ENCODE results near the gene P2RX4. TPM values are rescaled to one million over a fixed set of nuclear protein-coding genes. Genes with fewer than 3 reads are reported as not detected.

Gene P2RX4
- total and polyA plus RNA-seq, 4 donors, result 16.5 to 32.1 (median 21.8) TPM

DNA sequence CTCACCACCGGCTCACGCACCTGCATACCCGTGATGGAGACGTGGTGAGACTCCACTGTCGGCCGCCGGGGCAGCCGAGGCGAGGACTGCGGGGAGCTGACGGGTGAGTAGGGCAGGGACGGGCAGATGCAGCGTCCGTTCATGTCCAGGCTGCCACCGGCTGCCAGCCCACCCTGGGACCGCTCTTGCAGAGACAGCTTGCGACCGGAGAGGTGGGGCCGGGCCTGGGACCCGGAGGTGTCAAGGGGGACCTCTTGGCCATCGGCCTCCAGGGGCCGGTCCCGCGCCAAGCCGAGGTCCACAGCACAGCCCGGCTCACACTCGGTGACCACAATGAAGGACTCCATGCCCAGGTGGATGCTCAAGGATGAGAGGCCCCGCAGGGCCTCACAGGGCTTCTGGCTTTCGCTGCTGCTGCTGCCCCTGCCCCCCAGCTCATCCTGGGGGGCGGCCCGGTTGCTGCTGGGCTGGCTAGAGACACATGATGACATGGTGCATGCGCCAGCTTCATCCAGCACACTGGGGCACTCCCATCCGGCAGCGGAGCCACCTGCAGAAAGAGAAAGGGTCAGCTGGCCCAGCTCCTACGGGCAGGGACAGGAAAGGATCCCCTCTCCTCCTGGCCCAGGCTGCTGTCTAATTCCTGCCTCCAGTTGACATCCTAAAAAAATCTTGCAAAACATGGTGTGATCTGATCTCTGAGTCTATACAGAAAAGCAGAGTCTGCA lies 64.3 kb downstream of the P2RX4 start:
- H3K9ac ChIP-seq (ENCODE audit: low read depth in 1 of 2, low read length in 2 of 2), result no peak overlapping the region
- no peak overlapping the region for H3K4me3 ChIP-seq (ENCODE audit: low read depth in 1 of 3, low read length in 3 of 3)
- H3K36me3 ChIP-seq (ENCODE audit: control insufficient read depth in 4 of 4, insufficient read depth in 3 of 4, low read depth in 1 of 4, low read length in 3 of 4), result peaks cover 13 to 28% (median 16%) of the 10 kb centered on the region in 4 donors
- H3K9me3 ChIP-seq (ENCODE audit: control insufficient read depth in 4 of 4, low read length in 3 of 4), result no peaks in the 10 kb centered on the region
- DNase-seq (ENCODE audit: low spot score), result no peak
- 97% methylated on average over 35 of the region's 35 CpGs for WGBS
- no peaks in the 10 kb centered on the region for H3K27me3 ChIP-seq (ENCODE audit: control insufficient read depth in 4 of 4, insufficient read depth in 4 of 4, low read length in 3 of 4)
- TF ChIP-seq RXRA (IDR thresholded peaks at IDR 0.05) (no peak), FOXA2 (IDR thresholded peaks at IDR 0.05) (no peak), FOXA1 (IDR thresholded peaks at IDR 0.05) (no peak), YY1 (IDR thresholded peaks at IDR 0.05) (no peak), HNF4A (conservative IDR thresholded peaks at IDR 0.05) (no peak), JUND (IDR thresholded peaks at IDR 0.05) (no peak), GABPA (IDR thresholded peaks at IDR 0.05 in 1 of 2, conservative IDR thresholded peaks at IDR 0.05 in 1 of 2) (no peak), RAD21 (IDR thresholded peaks at IDR 0.05) (no peak), TAF1 (conservative IDR thresholded peaks at IDR 0.05) (no peak), HNF4G (IDR thresholded peaks at IDR 0.05) (no peak), NR2F2 (IDR thresholded peaks at IDR 0.05) (no peak), SP1 (IDR thresholded peaks at IDR 0.05) (no peak)
- TF ChIP-seq, protein P1, sequence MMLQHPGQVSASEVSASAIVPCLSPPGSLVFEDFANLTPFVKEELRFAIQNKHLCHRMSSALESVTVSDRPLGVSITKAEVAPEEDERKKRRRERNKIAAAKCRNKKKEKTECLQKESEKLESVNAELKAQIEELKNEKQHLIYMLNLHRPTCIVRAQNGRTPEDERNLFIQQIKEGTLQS (IDR thresholded peaks at IDR 0.05), result no peak
- TF ChIP-seq, protein P2, sequence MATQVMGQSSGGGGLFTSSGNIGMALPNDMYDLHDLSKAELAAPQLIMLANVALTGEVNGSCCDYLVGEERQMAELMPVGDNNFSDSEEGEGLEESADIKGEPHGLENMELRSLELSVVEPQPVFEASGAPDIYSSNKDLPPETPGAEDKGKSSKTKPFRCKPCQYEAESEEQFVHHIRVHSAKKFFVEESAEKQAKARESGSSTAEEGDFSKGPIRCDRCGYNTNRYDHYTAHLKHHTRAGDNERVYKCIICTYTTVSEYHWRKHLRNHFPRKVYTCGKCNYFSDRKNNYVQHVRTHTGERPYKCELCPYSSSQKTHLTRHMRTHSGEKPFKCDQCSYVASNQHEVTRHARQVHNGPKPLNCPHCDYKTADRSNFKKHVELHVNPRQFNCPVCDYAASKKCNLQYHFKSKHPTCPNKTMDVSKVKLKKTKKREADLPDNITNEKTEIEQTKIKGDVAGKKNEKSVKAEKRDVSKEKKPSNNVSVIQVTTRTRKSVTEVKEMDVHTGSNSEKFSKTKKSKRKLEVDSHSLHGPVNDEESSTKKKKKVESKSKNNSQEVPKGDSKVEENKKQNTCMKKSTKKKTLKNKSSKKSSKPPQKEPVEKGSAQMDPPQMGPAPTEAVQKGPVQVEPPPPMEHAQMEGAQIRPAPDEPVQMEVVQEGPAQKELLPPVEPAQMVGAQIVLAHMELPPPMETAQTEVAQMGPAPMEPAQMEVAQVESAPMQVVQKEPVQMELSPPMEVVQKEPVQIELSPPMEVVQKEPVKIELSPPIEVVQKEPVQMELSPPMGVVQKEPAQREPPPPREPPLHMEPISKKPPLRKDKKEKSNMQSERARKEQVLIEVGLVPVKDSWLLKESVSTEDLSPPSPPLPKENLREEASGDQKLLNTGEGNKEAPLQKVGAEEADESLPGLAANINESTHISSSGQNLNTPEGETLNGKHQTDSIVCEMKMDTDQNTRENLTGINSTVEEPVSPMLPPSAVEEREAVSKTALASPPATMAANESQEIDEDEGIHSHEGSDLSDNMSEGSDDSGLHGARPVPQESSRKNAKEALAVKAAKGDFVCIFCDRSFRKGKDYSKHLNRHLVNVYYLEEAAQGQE (IDR thresholded peaks at IDR 0.05), result no peak
- TF ChIP-seq, protein P3, sequence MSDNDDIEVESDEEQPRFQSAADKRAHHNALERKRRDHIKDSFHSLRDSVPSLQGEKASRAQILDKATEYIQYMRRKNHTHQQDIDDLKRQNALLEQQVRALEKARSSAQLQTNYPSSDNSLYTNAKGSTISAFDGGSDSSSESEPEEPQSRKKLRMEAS (IDR thresholded peaks at IDR 0.05), result no peak
- TF ChIP-seq, protein P4, sequence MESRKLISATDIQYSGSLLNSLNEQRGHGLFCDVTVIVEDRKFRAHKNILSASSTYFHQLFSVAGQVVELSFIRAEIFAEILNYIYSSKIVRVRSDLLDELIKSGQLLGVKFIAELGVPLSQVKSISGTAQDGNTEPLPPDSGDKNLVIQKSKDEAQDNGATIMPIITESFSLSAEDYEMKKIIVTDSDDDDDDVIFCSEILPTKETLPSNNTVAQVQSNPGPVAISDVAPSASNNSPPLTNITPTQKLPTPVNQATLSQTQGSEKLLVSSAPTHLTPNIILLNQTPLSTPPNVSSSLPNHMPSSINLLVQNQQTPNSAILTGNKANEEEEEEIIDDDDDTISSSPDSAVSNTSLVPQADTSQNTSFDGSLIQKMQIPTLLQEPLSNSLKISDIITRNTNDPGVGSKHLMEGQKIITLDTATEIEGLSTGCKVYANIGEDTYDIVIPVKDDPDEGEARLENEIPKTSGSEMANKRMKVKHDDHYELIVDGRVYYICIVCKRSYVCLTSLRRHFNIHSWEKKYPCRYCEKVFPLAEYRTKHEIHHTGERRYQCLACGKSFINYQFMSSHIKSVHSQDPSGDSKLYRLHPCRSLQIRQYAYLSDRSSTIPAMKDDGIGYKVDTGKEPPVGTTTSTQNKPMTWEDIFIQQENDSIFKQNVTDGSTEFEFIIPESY (IDR thresholded peaks at IDR 0.05), result no peak
- TF ChIP-seq, protein P5, sequence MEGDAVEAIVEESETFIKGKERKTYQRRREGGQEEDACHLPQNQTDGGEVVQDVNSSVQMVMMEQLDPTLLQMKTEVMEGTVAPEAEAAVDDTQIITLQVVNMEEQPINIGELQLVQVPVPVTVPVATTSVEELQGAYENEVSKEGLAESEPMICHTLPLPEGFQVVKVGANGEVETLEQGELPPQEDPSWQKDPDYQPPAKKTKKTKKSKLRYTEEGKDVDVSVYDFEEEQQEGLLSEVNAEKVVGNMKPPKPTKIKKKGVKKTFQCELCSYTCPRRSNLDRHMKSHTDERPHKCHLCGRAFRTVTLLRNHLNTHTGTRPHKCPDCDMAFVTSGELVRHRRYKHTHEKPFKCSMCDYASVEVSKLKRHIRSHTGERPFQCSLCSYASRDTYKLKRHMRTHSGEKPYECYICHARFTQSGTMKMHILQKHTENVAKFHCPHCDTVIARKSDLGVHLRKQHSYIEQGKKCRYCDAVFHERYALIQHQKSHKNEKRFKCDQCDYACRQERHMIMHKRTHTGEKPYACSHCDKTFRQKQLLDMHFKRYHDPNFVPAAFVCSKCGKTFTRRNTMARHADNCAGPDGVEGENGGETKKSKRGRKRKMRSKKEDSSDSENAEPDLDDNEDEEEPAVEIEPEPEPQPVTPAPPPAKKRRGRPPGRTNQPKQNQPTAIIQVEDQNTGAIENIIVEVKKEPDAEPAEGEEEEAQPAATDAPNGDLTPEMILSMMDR (IDR thresholded peaks at IDR 0.05; ENCODE audit: low read depth, low read length, missing input control), result no peak
- H3K4me1 ChIP-seq (ENCODE audit: control insufficient read depth in 4 of 4, insufficient read depth in 4 of 4, low read length in 3 of 4), result peaks cover 0 to 7% (median 3%) of the 10 kb centered on the region in 4 donors
- no peak overlapping the region for H3K27ac ChIP-seq (ENCODE audit: low read depth in 1 of 2, low read length in 2 of 2)

All from liver (tissue), 9 donors.